DOHH2 (cell line): ENCODE data around the gene PTGR3.

Experiments used
- CTCF ChIP-seq: fragments of 200-600 bp; sonication (generic); IDR thresholded peaks from one replicate; pipeline ENCODE4 v1.5.1; 2014; ENCODE audit warnings: antibody characterized with exemption, mild to moderate bottlenecking, low read depth, low read length; ENCODE audit not compliant: poor library complexity, severe bottlenecking
- EZH2phosphoT487 ChIP-seq: fragments of 200-600 bp; sonication (generic); IDR thresholded peaks from 2 replicates; pipeline ENCODE4 v1.6.1; 2017; ENCODE audit warnings: borderline replicate concordance, mild to moderate bottlenecking, antibody characterized with exemption, low read length, moderate library complexity, mixed read lengths

DNA sequence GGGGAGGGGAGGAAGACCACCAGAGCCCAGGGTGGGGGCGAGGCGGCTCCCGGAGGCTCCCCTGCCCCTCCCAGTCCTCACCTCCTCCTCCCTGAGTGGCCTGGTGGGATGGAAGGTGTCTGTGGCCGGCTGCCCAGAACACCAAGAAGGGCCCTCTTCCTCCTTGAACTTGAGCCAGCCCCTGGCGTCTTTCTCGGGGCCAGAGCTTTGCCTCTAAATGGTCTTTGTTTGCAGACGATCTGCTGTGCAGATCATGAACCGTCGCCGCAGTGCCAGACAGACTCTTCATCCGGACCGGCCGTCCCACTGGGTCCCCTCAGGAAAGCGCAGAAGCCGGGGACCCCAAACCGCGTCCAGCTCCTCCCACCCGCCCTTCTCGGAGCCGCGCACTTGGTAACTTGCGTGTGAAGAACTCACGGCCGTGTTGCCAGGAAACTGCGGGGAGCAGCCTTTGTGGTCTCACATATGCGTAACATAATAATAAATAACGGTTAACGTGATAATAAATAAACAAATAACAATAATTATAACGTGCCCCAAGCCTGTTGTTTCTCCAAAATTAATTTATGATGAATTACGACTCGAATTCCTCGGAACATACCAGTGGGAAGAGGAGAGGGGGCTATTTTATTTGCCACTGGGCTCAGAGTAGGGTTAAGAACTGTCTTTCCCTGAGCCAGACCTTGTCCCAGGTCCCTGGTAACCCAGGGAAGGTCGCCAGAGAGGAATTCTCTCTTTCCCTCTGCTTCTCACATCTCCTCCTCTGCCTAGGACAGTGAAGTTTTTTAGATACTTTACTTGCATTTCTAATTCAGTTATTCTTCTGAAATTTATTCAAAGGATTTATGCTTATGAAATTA is 41.0 kb downstream of the PTGR3 start:
- TF ChIP-seq CTCF: no peak
- no peak for TF ChIP-seq EZH2phosphoT487
